Suprapubic skin (tissue), 4 donors: ENCODE results near the gene SASH1. TPM values are rescaled to one million over a fixed set of nuclear protein-coding genes. Genes with fewer than 3 reads are reported as not detected.

Experiments used
- DNase-seq, 2 donors: peaks; one replicate each; pipeline ENCODE4 v3.0.0-alpha.2; 2019; ENCODE audit warnings: low spot score in 2 of 2
- H3K27ac ChIP-seq: fragments of 200-600 bp; sonication (generic); one replicate; pipeline ENCODE4 v1.5.1; 2019
- H3K27me3 ChIP-seq: fragments of 200-600 bp; sonication (generic); one replicate; pipeline ENCODE4 v1.5.1; 2019
- H3K36me3 ChIP-seq: fragments of 200-600 bp; sonication (generic); one replicate; pipeline ENCODE4 v1.5.1; 2019
- H3K4me1 ChIP-seq: fragments of 200-600 bp; sonication (generic); one replicate; pipeline ENCODE4 v1.5.1; 2019
- H3K4me3 ChIP-seq: fragments of 200-600 bp; sonication (generic); one replicate; pipeline ENCODE4 v1.5.1; 2019; ENCODE audit warnings: mild to moderate bottlenecking
- H3K9me3 ChIP-seq: fragments of 200-600 bp; sonication (generic); one replicate; pipeline ENCODE4 v1.5.1; 2019
- EP300 ChIP-seq: sonication (generic); formaldehyde crosslinking; IDR thresholded peaks from one replicate; pipeline ENCODE4 v1.6.1; 2017; ENCODE audit warnings: antibody characterized with exemption
- POLR2A ChIP-seq, 2 donors: fragments of 450-650 bp; IDR thresholded peaks; one replicate each; pipeline ENCODE4 v1.6.1; 2017; ENCODE audit warnings: antibody characterized with exemption in 2 of 2, mild to moderate bottlenecking in 2 of 2, moderate library complexity in 2 of 2
- POLR2AphosphoS5 ChIP-seq, 3 donors: sonication (generic); formaldehyde crosslinking; IDR thresholded peaks; one replicate each; pipeline ENCODE4 v1.6.1; 2017; ENCODE audit warnings: antibody characterized with exemption in 3 of 3
- WGBS: methylation state at CpG from one replicate; pipeline ENCODE4 v1.1.5; 2018; 5-methylcytosine and 5-hydroxymethylcytosine counted together
- total RNA-seq, 4 donors: library from RNA; depleted of rRNA; stranded (reverse); fragments of >200 nt; gene quantifications; one replicate each; pipeline ENCODE4 v1.1.0, GENCODE V29; 2016
- TF ChIP-seq, protein P1 (sequence below), 2 donors: fragments of 200-600 bp in 1 of 2; fragments of 450-650 bp in 1 of 2; sonication (generic) in 1 of 2; IDR thresholded peaks; one replicate each; pipeline ENCODE4 v1.5.1; 2016 to 2019; ENCODE audit warnings: antibody characterized with exemption in 2 of 2, mild to moderate bottlenecking in 1 of 2, moderate library complexity in 1 of 2

SASH1 gene
- total RNA-seq, 4 donors from 2014 or later, result 59.1 to 139 (median 77.1) TPM

GRCh38 chr6:148443798-148444560, 101.3 kb downstream of the SASH1 start:
- Histone ChIP-seq H3K9me3 (no peaks in the 10 kb centered on the region), H3K4me1 (peaks cover 33% of the 10 kb centered on the region), H3K27ac (no peak overlapping the region), H3K4me3 (no peak overlapping the region), H3K36me3 (peaks cover 2% of the 10 kb centered on the region), H3K27me3 (no peaks in the 10 kb centered on the region)
- DNase-seq, result no peak
- TF ChIP-seq POLR2A (IDR thresholded peaks at IDR 0.05) (no peak), POLR2AphosphoS5 (IDR thresholded peaks at IDR 0.05) (no peak), EP300 (no peak)
- TF ChIP-seq, protein P1, sequence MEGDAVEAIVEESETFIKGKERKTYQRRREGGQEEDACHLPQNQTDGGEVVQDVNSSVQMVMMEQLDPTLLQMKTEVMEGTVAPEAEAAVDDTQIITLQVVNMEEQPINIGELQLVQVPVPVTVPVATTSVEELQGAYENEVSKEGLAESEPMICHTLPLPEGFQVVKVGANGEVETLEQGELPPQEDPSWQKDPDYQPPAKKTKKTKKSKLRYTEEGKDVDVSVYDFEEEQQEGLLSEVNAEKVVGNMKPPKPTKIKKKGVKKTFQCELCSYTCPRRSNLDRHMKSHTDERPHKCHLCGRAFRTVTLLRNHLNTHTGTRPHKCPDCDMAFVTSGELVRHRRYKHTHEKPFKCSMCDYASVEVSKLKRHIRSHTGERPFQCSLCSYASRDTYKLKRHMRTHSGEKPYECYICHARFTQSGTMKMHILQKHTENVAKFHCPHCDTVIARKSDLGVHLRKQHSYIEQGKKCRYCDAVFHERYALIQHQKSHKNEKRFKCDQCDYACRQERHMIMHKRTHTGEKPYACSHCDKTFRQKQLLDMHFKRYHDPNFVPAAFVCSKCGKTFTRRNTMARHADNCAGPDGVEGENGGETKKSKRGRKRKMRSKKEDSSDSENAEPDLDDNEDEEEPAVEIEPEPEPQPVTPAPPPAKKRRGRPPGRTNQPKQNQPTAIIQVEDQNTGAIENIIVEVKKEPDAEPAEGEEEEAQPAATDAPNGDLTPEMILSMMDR (IDR thresholded peaks at IDR 0.05), result no peak
- 85% methylated on average over 7 of the region's 7 CpGs for WGBS

DNA sequence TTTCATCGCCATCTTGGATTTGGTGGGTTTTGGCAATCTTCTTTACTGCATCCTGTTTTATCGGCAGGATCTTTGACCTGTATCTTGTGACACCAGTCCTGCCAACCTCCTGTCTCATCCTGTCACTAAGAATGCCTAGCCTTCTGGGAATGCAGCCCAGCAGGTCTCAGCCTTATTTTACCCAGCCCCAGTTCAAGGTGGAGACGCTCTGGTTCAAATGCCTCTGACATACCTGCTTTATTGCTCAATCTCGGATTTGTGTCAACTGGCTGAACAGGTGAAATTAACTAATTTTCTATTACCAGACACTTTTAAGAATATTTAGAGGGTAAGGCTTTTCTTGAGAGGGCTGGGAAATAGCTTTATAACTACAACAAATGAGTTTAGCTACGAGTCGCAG, 102.5 kb downstream of the SASH1 start:
- DNase-seq, result no peak
- H3K4me1 ChIP-seq, result peaks cover 33% of the 10 kb centered on the region

DNA sequence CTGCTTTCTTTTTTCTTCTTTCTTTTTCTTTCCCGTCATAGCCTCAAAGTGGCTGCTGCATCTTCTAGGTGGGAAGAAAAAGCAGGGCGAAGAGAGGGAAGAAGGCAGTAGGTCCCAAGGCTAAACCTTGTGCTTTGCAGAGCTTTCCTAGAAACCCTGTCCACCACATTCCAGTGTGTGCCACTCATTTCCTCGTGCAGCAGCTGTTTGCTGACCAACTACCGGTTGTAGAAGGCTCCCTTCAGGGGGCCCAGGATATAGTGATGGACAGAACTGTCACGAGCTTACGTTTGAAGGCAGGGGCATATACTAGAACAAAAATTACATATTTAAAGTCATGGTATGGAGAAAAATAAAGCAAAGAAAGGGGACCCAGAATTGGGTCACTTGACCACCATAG, 103.0 kb downstream of the SASH1 start:
- Histone ChIP-seq H3K9me3 (no peaks in the 10 kb centered on the region), H3K4me1 (peaks cover 33% of the 10 kb centered on the region), H3K36me3 (peaks cover 10% of the 10 kb centered on the region), H3K4me3 (no peak overlapping the region), H3K27ac (no peak overlapping the region), H3K27me3 (no peaks in the 10 kb centered on the region)
- 82% methylated on average over 6 of the region's 6 CpGs for WGBS
- no peak for DNase-seq
- TF ChIP-seq POLR2AphosphoS5 (IDR thresholded peaks at IDR 0.05), result no peak
- TF ChIP-seq, protein P1 (IDR thresholded peaks at IDR 0.05), result no peak
- TF ChIP-seq POLR2A (IDR thresholded peaks at IDR 0.05), result no peak
- TF ChIP-seq EP300, result no peak

More for the DNA sequence above, 102.5 kb downstream of the SASH1 start:
- Histone ChIP-seq H3K4me3 (no peak overlapping the region), H3K36me3 (peaks cover 8% of the 10 kb centered on the region), H3K27ac (no peak overlapping the region), H3K9me3 (no peaks in the 10 kb centered on the region), H3K27me3 (no peaks in the 10 kb centered on the region)
- TF ChIP-seq, protein P1 (IDR thresholded peaks at IDR 0.05), result no peak
- TF ChIP-seq POLR2AphosphoS5 (IDR thresholded peaks at IDR 0.05), result no peak
- TF ChIP-seq POLR2A (IDR thresholded peaks at IDR 0.05), result no peak
- no peak for TF ChIP-seq EP300
- 60% methylated on average over 6 of the region's 6 CpGs for WGBS

DNA sequence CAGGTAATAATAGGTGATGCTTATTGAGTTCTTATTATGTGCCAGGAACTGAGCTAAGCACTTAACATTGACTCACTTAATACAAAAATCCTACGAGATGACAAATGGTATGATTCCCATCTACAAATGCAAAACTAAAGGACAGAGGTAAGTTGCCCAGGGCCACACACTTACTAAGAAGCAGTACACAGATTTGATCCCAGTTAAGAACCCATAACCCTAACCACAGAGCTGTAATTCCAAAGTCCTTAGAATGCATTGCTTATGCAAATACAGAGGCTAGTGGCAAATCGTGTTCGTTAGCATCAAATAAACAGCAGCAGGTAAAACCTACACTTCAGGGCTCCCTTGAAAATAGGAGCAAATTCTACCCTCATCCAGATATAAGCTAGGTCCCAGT, 104.0 kb downstream of the SASH1 start:
- TF ChIP-seq POLR2AphosphoS5 (IDR thresholded peaks at IDR 0.05) (no peak), EP300 (no peak), POLR2A (IDR thresholded peaks at IDR 0.05) (no peak)
- TF ChIP-seq, protein P1 (IDR thresholded peaks at IDR 0.05), result no peak
- Histone ChIP-seq H3K4me3 (no peak overlapping the region), H3K27me3 (no peaks in the 10 kb centered on the region), H3K4me1 (peaks cover 24% of the 10 kb centered on the region), H3K27ac (no peak overlapping the region), H3K9me3 (no peaks in the 10 kb centered on the region), H3K36me3 (peaks cover 10% of the 10 kb centered on the region)
- WGBS, result 76% methylated on average over 3 of the region's 3 CpGs
- no peak for DNase-seq

DNA sequence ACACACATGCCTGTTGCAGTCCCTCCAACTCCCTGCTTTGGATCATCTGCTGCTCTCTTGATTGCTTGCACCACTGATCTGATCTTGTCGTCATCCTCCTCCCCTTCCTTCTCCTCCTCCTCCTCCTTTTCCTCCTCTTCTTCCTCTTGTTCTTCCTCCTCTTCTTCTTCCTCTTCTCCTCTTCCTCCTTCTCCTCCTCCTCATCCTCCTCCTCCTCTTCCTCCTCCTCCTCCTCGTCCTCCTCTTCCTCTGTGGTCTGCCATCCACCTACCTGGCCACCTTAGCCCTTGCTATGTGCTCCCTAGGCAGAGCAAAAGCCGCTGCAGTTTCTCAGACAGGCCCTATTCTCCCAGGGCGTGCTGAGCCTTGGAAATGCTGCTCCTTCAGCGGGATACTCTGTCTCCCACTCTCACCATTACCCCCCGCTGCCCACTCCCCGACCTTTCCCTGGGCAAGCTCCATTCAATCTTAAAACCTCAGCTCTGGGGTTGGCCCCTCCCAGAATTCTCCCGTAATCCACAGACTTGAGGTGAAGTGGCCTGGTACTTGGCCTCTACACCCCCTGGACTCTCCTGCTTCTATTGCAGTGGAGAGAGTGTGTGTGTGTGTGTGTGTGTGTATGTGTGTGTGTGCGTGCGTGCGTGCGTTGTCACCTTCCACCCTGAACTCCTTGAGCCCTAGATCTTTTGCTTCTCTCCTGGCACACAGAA, 105.0 kb downstream of the SASH1 start:
- Histone ChIP-seq H3K27me3 (no peaks in the 10 kb centered on the region), H3K36me3 (peaks cover 15% of the 10 kb centered on the region), H3K27ac (no peak overlapping the region), H3K4me1 (peaks cover 17% of the 10 kb centered on the region), H3K9me3 (no peaks in the 10 kb centered on the region), H3K4me3 (no peak overlapping the region)
- 83% methylated on average over 12 of the region's 12 CpGs for WGBS
- TF ChIP-seq EP300, result no peak
- TF ChIP-seq, protein P1 (IDR thresholded peaks at IDR 0.05), result no peak
- TF ChIP-seq POLR2A (IDR thresholded peaks at IDR 0.05), result no peak
- TF ChIP-seq POLR2AphosphoS5 (IDR thresholded peaks at IDR 0.05), result no peak
- DNase-seq, result no peak
